HG03442 (cell line): Measurements from ENCODE around the gene CUL7.
"Not testable (repeated sequence)": the region's sequence is repeated elsewhere in the genome, so short reads cannot be mapped to it uniquely, and the experiment has no call there.

Experiments used
- ATAC-seq: cut with Tn5 transposase; IDR thresholded peaks from one replicate; pipeline ENCODE4 v1.9.1; 2021; ENCODE audit warnings: mild to moderate bottlenecking, moderate library complexity; ENCODE audit not compliant: unreplicated experiment

Gene CUL7

GRCh38 chr6:43019152-43019551, 34.5 kb downstream of the CUL7 start:
- no peak for ATAC-seq

GRCh38 chr6:43016943-43017334, 36.7 kb downstream of the CUL7 start:
- ATAC-seq, result no peak

GRCh38 chr6:43016176-43016942, 37.3 kb downstream of the CUL7 start:
- no peak for ATAC-seq

GRCh38 chr6:43014434-43014909, 39.2 kb downstream of the CUL7 start:
- ATAC-seq, result no peak

GRCh38 chr6:43013843-43014433, 39.7 kb downstream of the CUL7 start, which contains the start of the genes KLHDC3 and MEA1:
KLHDC3 (plus strand) TSS chr6:43014249; CDS start chr6:43017193, 2,944 bp downstream.
MEA1 (minus strand) TSS chr6:43013946; CDS start chr6:43013813, 133 bp downstream.
- ATAC-seq, result peak; percentile 87

- no peak for ATAC-seq
Observed at GRCh38 chr6:43013097-43013842, 40.4 kb downstream of the CUL7 start.

- no peak for ATAC-seq
Observed at GRCh38 chr6:43012364-43012763, 41.3 kb downstream of the CUL7 start.

GRCh38 chr6:43011207-43011606, 42.4 kb downstream of the CUL7 start:
- no peak for ATAC-seq

GRCh38 chr6:43009124-43009523, 44.5 kb downstream of the CUL7 start:
- ATAC-seq, result no peak

GRCh38 chr6:43007126-43007525, 46.5 kb downstream of the CUL7 start:
- ATAC-seq, result no peak

- ATAC-seq, result no peak
Observed at GRCh38 chr6:43006251-43006650, 47.4 kb downstream of the CUL7 start.

GRCh38 chr6:43005844-43006243, 47.8 kb downstream of the CUL7 start:
- no peak for ATAC-seq

- no peak for ATAC-seq
Observed at GRCh38 chr6:43001843-43002242, 51.8 kb downstream of the CUL7 start.

GRCh38 chr6:42998205-42998604, 55.4 kb downstream of the CUL7 start:
- ATAC-seq, result not testable (repeated sequence)

- ATAC-seq, result no peak
Observed at GRCh38 chr6:42996513-42996912, 57.1 kb downstream of the CUL7 start.

GRCh38 chr6:42993445-42993844, 60.2 kb downstream of the CUL7 start:
- ATAC-seq, result no peak

- no peak for ATAC-seq
Observed at GRCh38 chr6:42989923-42990322, 63.7 kb downstream of the CUL7 start.

- no peak for ATAC-seq
Observed at GRCh38 chr6:42988486-42989020, 65.1 kb downstream of the CUL7 start.
